ENCODE data around the gene TRAK1.

TRAK1 gene

GRCh38 chr3:42081838-42082473 lies 9.2 kb upstream of the TRAK1 start:
- H3K9ac ChIP-seq (ENCODE audit: low read length), result no peak overlapping the region
- H3K79me2 ChIP-seq (ENCODE audit: control insufficient read depth, insufficient read depth, low read length, poor library complexity), result peaks cover 16% of the 10 kb centered on the region
- no peak overlapping the region for H4K12ac ChIP-seq (ENCODE audit: low read depth, low read length)
- H2BK5ac ChIP-seq (ENCODE audit: low read depth, low read length, poor library complexity), result no peak overlapping the region
- no peak overlapping the region for H3K4me3 ChIP-seq (ENCODE audit: low read depth, low read length)
- H2AK5ac ChIP-seq (ENCODE audit: low read length), result no peak overlapping the region
- H3K9me3 ChIP-seq (ENCODE audit: insufficient read depth, low read depth, low read length), result peaks cover 1% of the 10 kb centered on the region
- peaks cover 25 to 27% of the 10 kb centered on the region in 2 experiments for H3K4me1 ChIP-seq (ENCODE audit: control insufficient read depth in 1 of 2, insufficient read depth in 2 of 2, low read length in 2 of 2)
- peak overlapping the region; percentile 35 for H3K4ac ChIP-seq (ENCODE audit: low read depth, low read length)
- H3K27ac ChIP-seq (ENCODE audit: low read depth, low read length), result no peak overlapping the region
- H3K36me3 ChIP-seq (ENCODE audit: control insufficient read depth in 1 of 2, insufficient read depth in 2 of 2, low read length in 2 of 2), result peaks cover 0 to under 1% of the 10 kb centered on the region in 2 experiments
- H2BK120ac ChIP-seq (ENCODE audit: insufficient read depth, low read length, poor library complexity), result no peak overlapping the region
- H2AFZ ChIP-seq (ENCODE audit: insufficient read depth, low read length, poor library complexity), result no peak overlapping the region
- no CpG with 5 or more reads among the region's 7 CpGs for WGBS (ENCODE audit: extremely low coverage, insufficient coverage, insufficient read length)
- DNase-seq, result no peak
- no peaks in the 10 kb centered on the region for H3K27me3 ChIP-seq (ENCODE audit: insufficient read depth, low read length)
- H2BK12ac ChIP-seq (ENCODE audit: low read length), result peak overlapping the region; percentile 38
- H3K4me2 ChIP-seq (ENCODE audit: low read length), result no peak overlapping the region
- peaks cover 34% of the 10 kb centered on the region for H3K79me1 ChIP-seq (ENCODE audit: low read length)
- no peak overlapping the region for H4K91ac ChIP-seq (ENCODE audit: low read depth, low read length)
- H4K8ac ChIP-seq (ENCODE audit: low read depth, low read length), result no peak overlapping the region
- H3K23ac ChIP-seq (ENCODE audit: low read length), result no peak overlapping the region
- no peak overlapping the region for H3K14ac ChIP-seq (ENCODE audit: low read length)
- H3K18ac ChIP-seq (ENCODE audit: low read length), result no peak overlapping the region

- Histone ChIP-seq H3K4ac (ENCODE audit: low read depth, low read length) (peak overlapping the region; percentile 76), H3K36me3 (ENCODE audit: control insufficient read depth in 1 of 2, insufficient read depth in 2 of 2, low read length in 2 of 2) (peaks cover 3 to 20% of the 10 kb centered on the region in 2 experiments), H3K18ac (ENCODE audit: low read length) (peak overlapping the region; percentile 77), H4K12ac (ENCODE audit: low read depth, low read length) (no peak overlapping the region), H3K4me2 (ENCODE audit: low read length) (no peak overlapping the region), H3K23ac (ENCODE audit: low read length) (no peak overlapping the region), H3K27me3 (ENCODE audit: insufficient read depth, low read length) (no peaks in the 10 kb centered on the region), H3K9ac (ENCODE audit: low read length) (no peak overlapping the region), H2BK120ac (ENCODE audit: insufficient read depth, low read length, poor library complexity) (no peak overlapping the region), H4K8ac (ENCODE audit: low read depth, low read length) (no peak overlapping the region), H2BK12ac (ENCODE audit: low read length) (no peak overlapping the region), H3K79me1 (ENCODE audit: low read length) (peaks cover 22% of the 10 kb centered on the region), H2AK5ac (ENCODE audit: low read length) (no peak overlapping the region), H3K79me2 (ENCODE audit: control insufficient read depth, insufficient read depth, low read length, poor library complexity) (peaks cover 11% of the 10 kb centered on the region), H2AFZ (ENCODE audit: insufficient read depth, low read length, poor library complexity) (no peak overlapping the region), H4K91ac (ENCODE audit: low read depth, low read length) (no peak overlapping the region), H3K9me3 (ENCODE audit: insufficient read depth, low read depth, low read length) (no peaks in the 10 kb centered on the region), H3K4me3 (ENCODE audit: low read depth, low read length) (no peak overlapping the region), H2BK5ac (ENCODE audit: low read depth, low read length, poor library complexity) (no peak overlapping the region), H3K14ac (ENCODE audit: low read length) (no peak overlapping the region), H3K4me1 (ENCODE audit: control insufficient read depth in 1 of 2, insufficient read depth in 2 of 2, low read length in 2 of 2) (peaks cover 17 to 22% of the 10 kb centered on the region in 2 experiments), H3K27ac (ENCODE audit: low read depth, low read length) (no peak overlapping the region)
- DNase-seq, result peak in 1 of 2 donors; percentile 48
- no CpG with 5 or more reads among the region's 3 CpGs for WGBS (ENCODE audit: extremely low coverage, insufficient coverage, insufficient read length)
These were observed 6.6 kb upstream of the TRAK1 start for GRCh38 chr3:42084586-42084985.

DNA sequence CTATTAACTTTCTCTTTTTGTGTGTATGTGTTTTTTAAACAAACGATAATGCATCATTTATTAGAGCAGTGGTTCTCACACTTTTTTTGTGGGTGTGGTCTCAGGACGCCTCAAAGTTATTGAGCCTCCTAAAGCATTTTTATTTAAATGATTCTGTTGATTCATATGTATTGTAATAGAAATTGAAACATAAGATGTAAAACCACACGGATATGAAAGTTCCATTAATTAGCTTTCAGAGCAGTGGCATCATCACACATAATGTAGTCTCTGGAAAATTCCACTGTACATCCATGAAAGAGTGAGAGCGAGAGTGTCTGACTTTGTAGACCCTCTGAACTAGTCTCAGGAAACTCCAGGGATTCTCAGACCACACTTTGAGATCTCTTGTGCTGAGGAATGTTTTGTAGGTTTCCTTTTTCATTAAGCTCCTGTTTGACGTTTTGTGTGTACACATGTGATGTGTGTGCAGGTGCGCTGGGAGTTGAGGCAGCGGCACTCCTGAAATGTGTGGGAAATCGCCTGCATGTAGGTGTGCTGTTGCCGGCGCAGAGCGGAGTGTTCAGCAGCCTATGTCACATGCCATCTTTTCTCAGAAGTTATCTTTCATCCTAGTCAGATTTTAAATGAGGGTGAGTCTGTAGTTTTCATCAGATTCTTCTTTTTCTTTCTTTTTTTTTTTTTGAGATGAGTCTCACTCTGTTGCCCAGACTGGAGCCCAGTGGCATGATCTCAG lies 5.3 kb upstream of the TRAK1 start:
- DNase-seq, result no peak
- Histone ChIP-seq H3K27ac (ENCODE audit: low read depth, low read length) (no peak overlapping the region), H3K4me2 (ENCODE audit: low read length) (no peak overlapping the region), H2AK5ac (ENCODE audit: low read length) (no peak overlapping the region), H2BK120ac (ENCODE audit: insufficient read depth, low read length, poor library complexity) (no peak overlapping the region), H3K4me1 (ENCODE audit: control insufficient read depth in 1 of 2, insufficient read depth in 2 of 2, low read length in 2 of 2) (peaks cover 5 to 9% of the 10 kb centered on the region in 2 experiments), H3K27me3 (ENCODE audit: insufficient read depth, low read length) (no peaks in the 10 kb centered on the region), H4K91ac (ENCODE audit: low read depth, low read length) (no peak overlapping the region), H3K79me2 (ENCODE audit: control insufficient read depth, insufficient read depth, low read length, poor library complexity) (peaks cover 5% of the 10 kb centered on the region), H3K18ac (ENCODE audit: low read length) (no peak overlapping the region), H2BK5ac (ENCODE audit: low read depth, low read length, poor library complexity) (no peak overlapping the region), H3K23ac (ENCODE audit: low read length) (no peak overlapping the region), H2AFZ (ENCODE audit: insufficient read depth, low read length, poor library complexity) (no peak overlapping the region), H3K9me3 (ENCODE audit: insufficient read depth, low read depth, low read length) (no peaks in the 10 kb centered on the region), H4K12ac (ENCODE audit: low read depth, low read length) (no peak overlapping the region), H3K4me3 (ENCODE audit: low read depth, low read length) (no peak overlapping the region), H2BK12ac (ENCODE audit: low read length) (no peak overlapping the region), H3K4ac (ENCODE audit: low read depth, low read length) (no peak overlapping the region), H3K9ac (ENCODE audit: low read length) (no peak overlapping the region), H3K14ac (ENCODE audit: low read length) (no peak overlapping the region), H3K79me1 (ENCODE audit: low read length) (peaks cover 11% of the 10 kb centered on the region), H4K8ac (ENCODE audit: low read depth, low read length) (no peak overlapping the region), H3K36me3 (ENCODE audit: control insufficient read depth in 1 of 2, insufficient read depth in 2 of 2, low read length in 2 of 2) (peaks cover 6 to 29% of the 10 kb centered on the region in 2 experiments)
- no CpG with 5 or more reads among the region's 11 CpGs for WGBS (ENCODE audit: extremely low coverage, insufficient coverage, insufficient read length)

GRCh38 chr3:42088803-42089530 lies 2.2 kb upstream of the TRAK1 start:
- H2AK5ac ChIP-seq (ENCODE audit: low read length), result no peak overlapping the region
- no CpG with 5 or more reads among the region's 11 CpGs for WGBS (ENCODE audit: extremely low coverage, insufficient coverage, insufficient read length)

More at GRCh38 chr3:42088803-42089530, 2.2 kb upstream of the TRAK1 start:
- H3K79me2 ChIP-seq (ENCODE audit: control insufficient read depth, insufficient read depth, low read length, poor library complexity), result peaks cover 1% of the 10 kb centered on the region
- no peak overlapping the region for H3K4ac ChIP-seq (ENCODE audit: low read depth, low read length)
- H3K9ac ChIP-seq (ENCODE audit: low read length), result no peak overlapping the region
- DNase-seq, result no peak
- H3K23ac ChIP-seq (ENCODE audit: low read length), result no peak overlapping the region
- H3K4me3 ChIP-seq (ENCODE audit: low read depth, low read length), result no peak overlapping the region
- no peak overlapping the region for H2BK120ac ChIP-seq (ENCODE audit: insufficient read depth, low read length, poor library complexity)
- H3K4me2 ChIP-seq (ENCODE audit: low read length), result no peak overlapping the region
- peaks cover 7% of the 10 kb centered on the region for H3K79me1 ChIP-seq (ENCODE audit: low read length)
- no peak overlapping the region for H4K8ac ChIP-seq (ENCODE audit: low read depth, low read length)
- no peak overlapping the region for H4K91ac ChIP-seq (ENCODE audit: low read depth, low read length)
- H3K36me3 ChIP-seq (ENCODE audit: control insufficient read depth in 1 of 2, insufficient read depth in 2 of 2, low read length in 2 of 2), result peaks cover 11 to 34% of the 10 kb centered on the region in 2 experiments
- H3K9me3 ChIP-seq (ENCODE audit: insufficient read depth, low read depth, low read length), result no peaks in the 10 kb centered on the region
- no peaks in the 10 kb centered on the region for H3K27me3 ChIP-seq (ENCODE audit: insufficient read depth, low read length)
- H4K12ac ChIP-seq (ENCODE audit: low read depth, low read length), result no peak overlapping the region
- no peak overlapping the region for H3K27ac ChIP-seq (ENCODE audit: low read depth, low read length)
- no peak overlapping the region for H2BK12ac ChIP-seq (ENCODE audit: low read length)
- H3K4me1 ChIP-seq (ENCODE audit: control insufficient read depth in 1 of 2, insufficient read depth in 2 of 2, low read length in 2 of 2), result peaks cover 2 to 14% of the 10 kb centered on the region in 2 experiments
- H2BK5ac ChIP-seq (ENCODE audit: low read depth, low read length, poor library complexity), result no peak overlapping the region
- H3K14ac ChIP-seq (ENCODE audit: low read length), result no peak overlapping the region
- peak overlapping the region; percentile 77 for H3K18ac ChIP-seq (ENCODE audit: low read length)
- no peak overlapping the region for H2AFZ ChIP-seq (ENCODE audit: insufficient read depth, low read length, poor library complexity)

Measured in trophoblast cell (in vitro differentiated cells and primary cell).